HCT116 (cell line): ENCODE results near the gene GUK1. TPM values are rescaled to one million over a fixed set of nuclear protein-coding genes. Genes with fewer than 3 reads are reported as not detected.

Source experiments
- ATAC-seq: fragments of 200-7000 bp; cut with Tn5 transposase; 2 replicates; pipeline ENCODE4 v1.9.1; 2020; ENCODE audit warnings: mild to moderate bottlenecking, moderate library complexity
- BruUV-seq: library from RNA; stranded (reverse); fragments of 400-500 nt; replicated peaks from 2 replicates; lab custom pipeline; 2021; lab: Mats Ljungman, UMichigan
- CTCF ChIA-PET: fragments of 300-600 bp; sonication (Branson Sonifier 250); formaldehyde crosslinking; loops from one replicate; lab custom pipeline; 2021; ENCODE audit warnings: antibody characterized with exemption; lab: Charles Lee
- POLR2A ChIA-PET: fragments of 300-600, 350-600 bp; sonication (Branson Sonifier 250); formaldehyde crosslinking; loops from one replicate; lab custom pipeline; 2021; ENCODE audit warnings: antibody characterized with exemption; lab: Charles Lee
- RAD21 ChIA-PET, 2 experiments: fragments of 300-600 bp; sonication (Branson Sonifier 250); formaldehyde crosslinking; loops; one replicate each; lab custom pipeline; 2023; ENCODE audit warnings: low total read pairs in 2 of 2; ENCODE audit not compliant: uncharacterized antibody in 2 of 2, unreplicated experiment in 2 of 2, low non-redundant PET in 1 of 2; lab: Charles Lee
- DNase-seq: peaks from one replicate; pipeline ENCODE4 v3.0.0-alpha.2; 2010; ENCODE audit warnings: low read depth, low spot score
- H2AFZ ChIP-seq: fragments of 200-600 bp; shearing (Covaris generic), sonication (generic); 2 replicates; pipeline ENCODE4 v1.6.1; 2017; ENCODE audit warnings: low read depth, mixed run types, mixed read lengths, antibody characterized with exemption, low read length; ENCODE audit not compliant: poor library complexity, severe bottlenecking
- H3K27ac ChIP-seq: 2 replicates; pipeline ENCODE4 v1.5.1; 2012; ENCODE audit warnings: low read depth, low read length
- H3K27me3 ChIP-seq: fragments of 200-600 bp; sonication (generic); 2 replicates; pipeline ENCODE4 v1.6.1; 2016; ENCODE audit warnings: mixed run types, low read length, mixed read lengths; ENCODE audit not compliant: insufficient read depth
- H3K36me3 ChIP-seq, 2 experiments: fragments of 200-500 bp in 1 of 2; fragments of 200-600 bp in 1 of 2; sonication (Bioruptor generic) in 1 of 2; sonication (generic) in 1 of 2; 2 replicates each; pipeline versions ENCODE4 v1.5.1 to v1.6.1; 2014 to 2016; ENCODE audit warnings: low read length in 2 of 2, inconsistent platforms in 1 of 2, mixed read lengths in 1 of 2, mixed run types in 1 of 2; ENCODE audit not compliant: insufficient read depth in 2 of 2, control insufficient read depth in 1 of 2
- H3K4me1 ChIP-seq, 2 experiments: fragments of 200-600 bp in 1 of 2; sonication (generic) in 1 of 2; 2 replicates each; pipeline versions ENCODE4 v1.5.1 to v1.6.1; 2012 to 2017; ENCODE audit warnings: low read length in 2 of 2, inconsistent platforms in 1 of 2, mild to moderate bottlenecking in 1 of 2, mixed read lengths in 1 of 2, mixed run types in 1 of 2, moderate library complexity in 1 of 2; ENCODE audit not compliant: insufficient read depth in 2 of 2, control insufficient read depth in 1 of 2
- H3K4me2 ChIP-seq: fragments of 200-600 bp; sonication (generic); 2 replicates; pipeline ENCODE4 v1.6.1; 2017; ENCODE audit warnings: mixed run types, low read length, mixed read lengths
- H3K4me3 ChIP-seq, 2 experiments: fragments of 200-600 bp in 1 of 2; sonication (generic) in 1 of 2; replicated peaks in 1 of 2; 2 replicates each; pipeline ENCODE4 v1.5.1; 2011 to 2016; ENCODE audit warnings: low read length in 2 of 2, control low read depth in 1 of 2, low read depth in 1 of 2, mild to moderate bottlenecking in 1 of 2, mixed read lengths in 1 of 2, mixed run types in 1 of 2
- H3K79me2 ChIP-seq: fragments of 200-600 bp; sonication (generic); 2 replicates; pipeline ENCODE4 v1.6.1; 2017; ENCODE audit warnings: mild to moderate bottlenecking, mixed run types, low read length, moderate library complexity, mixed read lengths; ENCODE audit not compliant: insufficient read depth
- H3K9ac ChIP-seq: fragments of 200-600 bp; sonication (generic); 2 replicates; pipeline ENCODE4 v1.6.1; 2016; ENCODE audit warnings: low read length, mixed read lengths
- H3K9me2 ChIP-seq: fragments of 200-600 bp; sonication (generic), shearing (Covaris generic); 2 replicates; pipeline ENCODE4 v1.6.1; 2017; ENCODE audit warnings: mixed run types, mild to moderate bottlenecking, moderate library complexity; ENCODE audit not compliant: insufficient read depth
- H3K9me3 ChIP-seq, 2 experiments: fragments of 200-500 bp in 1 of 2; fragments of 200-600 bp in 1 of 2; sonication (Bioruptor generic) in 1 of 2; sonication (generic) in 1 of 2; 2 replicates each; pipeline ENCODE4 v1.6.1; 2014 to 2017; ENCODE audit warnings: low read length in 2 of 2, mixed read lengths in 2 of 2, inconsistent platforms in 1 of 2, low read depth in 1 of 2, mild to moderate bottlenecking in 1 of 2, mixed run types in 1 of 2, moderate library complexity in 1 of 2; ENCODE audit not compliant: control insufficient read depth in 1 of 2, insufficient read depth in 1 of 2
- H4K20me1 ChIP-seq: fragments of 200-600 bp; sonication (generic), shearing (Covaris generic); 2 replicates; pipeline ENCODE4 v1.6.1; 2017; ENCODE audit warnings: mixed run types, mild to moderate bottlenecking, moderate library complexity; ENCODE audit not compliant: insufficient read depth
- CBX3 ChIP-seq: IDR thresholded peaks from 2 replicates; pipeline ENCODE4 v1.6.1; 2012; ENCODE audit warnings: low read depth
- CEBPB ChIP-seq: IDR thresholded peaks from 2 replicates; pipeline ENCODE4 v1.6.1; 2012; ENCODE audit warnings: low read depth
- EGR1 ChIP-seq: IDR thresholded peaks from 2 replicates; pipeline ENCODE4 v1.6.1; 2012; ENCODE audit warnings: low read depth
- EZH2 ChIP-seq: fragments of 200-600 bp; sonication (generic); IDR thresholded peaks from 2 replicates; pipeline ENCODE4 v1.6.1; 2017; ENCODE audit warnings: antibody characterized with exemption, mixed run types
- EZH2phosphoT487 ChIP-seq: fragments of 200-600 bp; IDR thresholded peaks from 2 replicates; pipeline ENCODE4 v1.6.1; 2018; ENCODE audit warnings: antibody characterized with exemption, borderline replicate concordance
- FOSL1 ChIP-seq: IDR thresholded peaks from 2 replicates; pipeline ENCODE4 v1.6.1; 2012; ENCODE audit warnings: low read depth
- POLR2AphosphoS5 ChIP-seq: IDR thresholded peaks from 2 replicates; pipeline ENCODE4 v1.6.1; 2011; ENCODE audit warnings: mild to moderate bottlenecking, low read depth, low read length, moderate library complexity
- RAD21 ChIP-seq: IDR thresholded peaks from 2 replicates; pipeline ENCODE4 v1.6.1; 2012; ENCODE audit warnings: low read depth, mild to moderate bottlenecking
- SP1 ChIP-seq: IDR thresholded peaks from 2 replicates; pipeline ENCODE4 v1.6.1; 2012; ENCODE audit warnings: low read depth
- SRF ChIP-seq: IDR thresholded peaks from 2 replicates; pipeline ENCODE4 v1.6.1; 2012; ENCODE audit warnings: low read depth
- TCF7L2 ChIP-seq: IDR thresholded peaks from 2 replicates; pipeline ENCODE4 v1.7.0; 2011; ENCODE audit warnings: borderline replicate concordance, inconsistent platforms; ENCODE audit not compliant: insufficient read depth, insufficient read length; ENCODE audit errors: extremely low read depth
- YY1 ChIP-seq: IDR thresholded peaks from 2 replicates; pipeline ENCODE4 v1.6.1; 2011; ENCODE audit warnings: low read length, low read depth, moderate library complexity, mild to moderate bottlenecking; ENCODE audit not compliant: insufficient replicate concordance; ENCODE audit errors: extremely low read depth
- ZFX ChIP-seq: fragments of 450-650 bp; IDR thresholded peaks from 2 replicates; pipeline ENCODE4 v1.6.1; 2017
- ZNF274 ChIP-seq: fragments of 200-500 bp; sonication (Bioruptor generic); IDR thresholded peaks from 2 replicates; pipeline ENCODE4 v1.6.1; 2014; ENCODE audit warnings: mild to moderate bottlenecking, low read depth, low read length, inconsistent platforms
- intact Hi-C: fragments of 100-400 bp; cut with micrococcal nuclease; formaldehyde crosslinking; loops from 2 replicates; pipeline ENCODE4 v1.10.0; 2022
- total RNA-seq: library from RNA; stranded (reverse); gene quantifications from one replicate; pipeline ENCODE4 v1.2.1, GENCODE V29; 2021; ENCODE audit not compliant: unreplicated experiment
- TF ChIP-seq, protein P1 (sequence below): IDR thresholded peaks from 2 replicates; pipeline ENCODE4 v1.6.1; 2012; ENCODE audit warnings: low read depth
- TF ChIP-seq, protein P2 (sequence below), 3 experiments: fragments of 200-600 bp in 1 of 3; sonication (generic) in 1 of 3; IDR thresholded peaks in 2 of 3; conservative IDR thresholded peaks in 1 of 3; 2 replicates each; pipeline ENCODE4 v1.5.1; 2012 to 2017; ENCODE audit warnings: low read depth in 2 of 3, low read length in 2 of 3, antibody characterized with exemption in 1 of 3, borderline replicate concordance in 1 of 3, control low read depth in 1 of 3, mild to moderate bottlenecking in 1 of 3, mixed read lengths in 1 of 3, mixed run types in 1 of 3, moderate library complexity in 1 of 3; ENCODE audit not compliant: insufficient read depth in 1 of 3
- TF ChIP-seq, protein P3 (sequence below): IDR thresholded peaks from 2 replicates; pipeline ENCODE4 v1.6.1; 2012
- TF ChIP-seq, protein P4 (sequence below): IDR thresholded peaks from 2 replicates; pipeline ENCODE4 v1.6.1; 2012
- TF ChIP-seq, protein P5 (sequence below): IDR thresholded peaks from 2 replicates; pipeline ENCODE4 v1.6.1; 2011; ENCODE audit warnings: mild to moderate bottlenecking, low read length, moderate library complexity; ENCODE audit not compliant: insufficient replicate concordance; ENCODE audit errors: extremely low read depth

GUK1 gene
- total RNA-seq, 1 experiment from 2014 or later = 145 TPM

DNA sequence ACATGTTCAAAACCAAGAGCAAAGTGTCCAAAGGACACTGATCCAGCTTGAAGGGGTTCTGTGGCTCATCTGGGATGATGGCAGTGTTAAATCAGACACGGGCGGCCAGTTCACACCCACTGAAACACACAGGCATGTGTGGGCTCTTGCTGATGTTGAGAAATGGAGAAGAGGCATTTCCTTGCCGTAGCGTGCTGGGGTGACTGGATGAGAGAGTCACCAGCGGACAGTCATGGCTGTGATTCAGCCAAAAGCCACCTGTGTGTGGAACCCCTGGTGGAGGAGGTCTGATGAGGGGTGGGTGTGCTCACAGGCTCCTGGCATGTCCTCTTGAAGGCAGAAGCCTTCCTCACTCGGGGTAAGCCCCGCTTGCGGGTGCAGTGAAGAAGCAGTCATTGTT is 44.1 kb upstream of the GUK1 start:
- H3K79me2 ChIP-seq = peaks cover 97% of the 10 kb centered on the region
- no peaks in the 10 kb centered on the region for H3K4me1 ChIP-seq
- no peaks in the 10 kb centered on the region for H3K9me2 ChIP-seq
- ChIA-PET CTCF (no interaction called here), RAD21 (no interaction called here), POLR2A (no interaction called here)
- BruUV-seq = no TSS peak
- DNase-seq (no peak), ATAC-seq (no peak)
- peaks cover 10 to 19% of the 10 kb centered on the region in 2 experiments; a peak in 2 of 4 replicates for H3K9me3 ChIP-seq
- intact Hi-C loops = no loop called here
- peaks cover 21% of the 10 kb centered on the region; the same call in 1 of the 2 replicates for H4K20me1 ChIP-seq
- H3K27me3 ChIP-seq = no peaks in the 10 kb centered on the region
- H3K4me2 ChIP-seq = no peak overlapping the region
- no peak overlapping the region for H2AFZ ChIP-seq
- TF ChIP-seq, protein P1, sequence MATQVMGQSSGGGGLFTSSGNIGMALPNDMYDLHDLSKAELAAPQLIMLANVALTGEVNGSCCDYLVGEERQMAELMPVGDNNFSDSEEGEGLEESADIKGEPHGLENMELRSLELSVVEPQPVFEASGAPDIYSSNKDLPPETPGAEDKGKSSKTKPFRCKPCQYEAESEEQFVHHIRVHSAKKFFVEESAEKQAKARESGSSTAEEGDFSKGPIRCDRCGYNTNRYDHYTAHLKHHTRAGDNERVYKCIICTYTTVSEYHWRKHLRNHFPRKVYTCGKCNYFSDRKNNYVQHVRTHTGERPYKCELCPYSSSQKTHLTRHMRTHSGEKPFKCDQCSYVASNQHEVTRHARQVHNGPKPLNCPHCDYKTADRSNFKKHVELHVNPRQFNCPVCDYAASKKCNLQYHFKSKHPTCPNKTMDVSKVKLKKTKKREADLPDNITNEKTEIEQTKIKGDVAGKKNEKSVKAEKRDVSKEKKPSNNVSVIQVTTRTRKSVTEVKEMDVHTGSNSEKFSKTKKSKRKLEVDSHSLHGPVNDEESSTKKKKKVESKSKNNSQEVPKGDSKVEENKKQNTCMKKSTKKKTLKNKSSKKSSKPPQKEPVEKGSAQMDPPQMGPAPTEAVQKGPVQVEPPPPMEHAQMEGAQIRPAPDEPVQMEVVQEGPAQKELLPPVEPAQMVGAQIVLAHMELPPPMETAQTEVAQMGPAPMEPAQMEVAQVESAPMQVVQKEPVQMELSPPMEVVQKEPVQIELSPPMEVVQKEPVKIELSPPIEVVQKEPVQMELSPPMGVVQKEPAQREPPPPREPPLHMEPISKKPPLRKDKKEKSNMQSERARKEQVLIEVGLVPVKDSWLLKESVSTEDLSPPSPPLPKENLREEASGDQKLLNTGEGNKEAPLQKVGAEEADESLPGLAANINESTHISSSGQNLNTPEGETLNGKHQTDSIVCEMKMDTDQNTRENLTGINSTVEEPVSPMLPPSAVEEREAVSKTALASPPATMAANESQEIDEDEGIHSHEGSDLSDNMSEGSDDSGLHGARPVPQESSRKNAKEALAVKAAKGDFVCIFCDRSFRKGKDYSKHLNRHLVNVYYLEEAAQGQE = no peak
- no peak for TF ChIP-seq ZNF274
- no peak for TF ChIP-seq CEBPB
- no peak for TF ChIP-seq EGR1
- TF ChIP-seq, protein P2, sequence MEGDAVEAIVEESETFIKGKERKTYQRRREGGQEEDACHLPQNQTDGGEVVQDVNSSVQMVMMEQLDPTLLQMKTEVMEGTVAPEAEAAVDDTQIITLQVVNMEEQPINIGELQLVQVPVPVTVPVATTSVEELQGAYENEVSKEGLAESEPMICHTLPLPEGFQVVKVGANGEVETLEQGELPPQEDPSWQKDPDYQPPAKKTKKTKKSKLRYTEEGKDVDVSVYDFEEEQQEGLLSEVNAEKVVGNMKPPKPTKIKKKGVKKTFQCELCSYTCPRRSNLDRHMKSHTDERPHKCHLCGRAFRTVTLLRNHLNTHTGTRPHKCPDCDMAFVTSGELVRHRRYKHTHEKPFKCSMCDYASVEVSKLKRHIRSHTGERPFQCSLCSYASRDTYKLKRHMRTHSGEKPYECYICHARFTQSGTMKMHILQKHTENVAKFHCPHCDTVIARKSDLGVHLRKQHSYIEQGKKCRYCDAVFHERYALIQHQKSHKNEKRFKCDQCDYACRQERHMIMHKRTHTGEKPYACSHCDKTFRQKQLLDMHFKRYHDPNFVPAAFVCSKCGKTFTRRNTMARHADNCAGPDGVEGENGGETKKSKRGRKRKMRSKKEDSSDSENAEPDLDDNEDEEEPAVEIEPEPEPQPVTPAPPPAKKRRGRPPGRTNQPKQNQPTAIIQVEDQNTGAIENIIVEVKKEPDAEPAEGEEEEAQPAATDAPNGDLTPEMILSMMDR (IDR thresholded peaks at IDR 0.05 in 2 of 3, conservative IDR thresholded peaks at IDR 0.05 in 1 of 3; ENCODE audit: borderline replicate concordance in 1 of 3, insufficient read depth in 1 of 3, low read depth in 2 of 3, low read length in 2 of 3) = no peak
- TF ChIP-seq, protein P3, sequence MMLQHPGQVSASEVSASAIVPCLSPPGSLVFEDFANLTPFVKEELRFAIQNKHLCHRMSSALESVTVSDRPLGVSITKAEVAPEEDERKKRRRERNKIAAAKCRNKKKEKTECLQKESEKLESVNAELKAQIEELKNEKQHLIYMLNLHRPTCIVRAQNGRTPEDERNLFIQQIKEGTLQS = no peak
- TF ChIP-seq FOSL1 = no peak
- no peak for TF ChIP-seq EZH2
- TF ChIP-seq EZH2phosphoT487 = no peak
- no peak for TF ChIP-seq SP1
- TF ChIP-seq YY1 = no peak
- TF ChIP-seq, protein P4, sequence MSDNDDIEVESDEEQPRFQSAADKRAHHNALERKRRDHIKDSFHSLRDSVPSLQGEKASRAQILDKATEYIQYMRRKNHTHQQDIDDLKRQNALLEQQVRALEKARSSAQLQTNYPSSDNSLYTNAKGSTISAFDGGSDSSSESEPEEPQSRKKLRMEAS = no peak
- no peak for TF ChIP-seq ZFX
- no peak for TF ChIP-seq RAD21
- no peak for TF ChIP-seq CBX3
- TF ChIP-seq TCF7L2 = no peak
- TF ChIP-seq, protein P5, sequence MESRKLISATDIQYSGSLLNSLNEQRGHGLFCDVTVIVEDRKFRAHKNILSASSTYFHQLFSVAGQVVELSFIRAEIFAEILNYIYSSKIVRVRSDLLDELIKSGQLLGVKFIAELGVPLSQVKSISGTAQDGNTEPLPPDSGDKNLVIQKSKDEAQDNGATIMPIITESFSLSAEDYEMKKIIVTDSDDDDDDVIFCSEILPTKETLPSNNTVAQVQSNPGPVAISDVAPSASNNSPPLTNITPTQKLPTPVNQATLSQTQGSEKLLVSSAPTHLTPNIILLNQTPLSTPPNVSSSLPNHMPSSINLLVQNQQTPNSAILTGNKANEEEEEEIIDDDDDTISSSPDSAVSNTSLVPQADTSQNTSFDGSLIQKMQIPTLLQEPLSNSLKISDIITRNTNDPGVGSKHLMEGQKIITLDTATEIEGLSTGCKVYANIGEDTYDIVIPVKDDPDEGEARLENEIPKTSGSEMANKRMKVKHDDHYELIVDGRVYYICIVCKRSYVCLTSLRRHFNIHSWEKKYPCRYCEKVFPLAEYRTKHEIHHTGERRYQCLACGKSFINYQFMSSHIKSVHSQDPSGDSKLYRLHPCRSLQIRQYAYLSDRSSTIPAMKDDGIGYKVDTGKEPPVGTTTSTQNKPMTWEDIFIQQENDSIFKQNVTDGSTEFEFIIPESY = no peak
- no peak for TF ChIP-seq SRF
- TF ChIP-seq POLR2AphosphoS5 = no peak
- H3K4me3 ChIP-seq = no peak overlapping the region
- H3K36me3 ChIP-seq = peaks cover 15 to 68% of the 10 kb centered on the region in 2 experiments
- H3K27ac ChIP-seq = no peak overlapping the region
- no peak overlapping the region for H3K9ac ChIP-seq
